BJ (cell line): ENCODE results near the gene KDM3A. TPM values are rescaled to one million over a fixed set of nuclear protein-coding genes. Genes with fewer than 3 reads are reported as not detected.

ENCODE experiments used
- CTCF ChIA-PET: fragments of 350-600 bp; formaldehyde crosslinking; extraction: SDS; loops from one replicate; lab custom pipeline; 2021; ENCODE audit warnings: antibody characterized with exemption, inconsistent platforms; lab: Yijun Ruan, JAX
- POLR2A ChIA-PET: fragments of 300-600 bp; sonication (Branson Sonifier 250); formaldehyde crosslinking; extraction: SDS; loops from one replicate; lab custom pipeline; 2021; ENCODE audit warnings: antibody characterized with exemption; lab: Charles Lee
- DNase-seq: peaks from one replicate; pipeline ENCODE4 v3.0.0-alpha.2; 2011; ENCODE audit warnings: low read depth
- H3K27me3 ChIP-seq: 2 replicates; pipeline ENCODE4 v1.6.0; 2011; ENCODE audit warnings: low read length; ENCODE audit not compliant: control insufficient read depth, insufficient read depth
- H3K36me3 ChIP-seq: 2 replicates; pipeline ENCODE4 v1.5.1; 2011; ENCODE audit warnings: low read length; ENCODE audit not compliant: control insufficient read depth, insufficient read depth
- H3K4me3 ChIP-seq: 2 replicates; pipeline ENCODE4 v1.5.1; 2011; ENCODE audit warnings: low read depth, mild to moderate bottlenecking, control low read depth, low read length
- polyA plus RNA-seq: library from polyadenylated mRNA; depleted of rRNA; stranded (reverse); fragments of >200 nt; gene quantifications from 2 replicates; pipeline ENCODE4 v1.2.3, GENCODE V29; 2011
- TF ChIP-seq, protein P1 (sequence below): IDR thresholded peaks from 2 replicates; pipeline ENCODE4 v1.5.1; 2011; ENCODE audit warnings: low read depth, mild to moderate bottlenecking, control low read depth, inconsistent platforms, low read length, moderate library complexity; ENCODE audit not compliant: insufficient read depth

The KDM3A gene
- polyA plus RNA-seq, 1 experiment, result 24.1 TPM

DNA sequence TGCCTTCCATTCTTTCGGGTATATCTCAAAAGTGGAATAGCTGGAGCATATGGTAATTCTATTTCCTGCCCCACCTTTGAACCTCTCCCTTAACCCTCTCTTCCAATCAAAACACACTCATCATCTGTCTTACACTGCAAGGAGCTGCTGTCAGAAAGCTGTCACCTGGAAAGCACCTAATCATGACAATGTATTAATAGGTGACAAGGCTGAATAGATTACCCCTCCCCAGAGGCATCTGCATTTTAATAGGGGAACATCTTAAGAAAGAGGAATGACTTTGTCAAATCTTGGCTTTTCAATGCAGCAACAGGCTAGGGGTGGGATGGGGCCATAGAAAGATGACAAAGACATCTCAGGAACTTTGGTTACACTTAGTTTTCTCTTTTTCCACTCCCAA is 80.8 kb downstream of the KDM3A start:
- ChIA-PET POLR2A (no interaction called here), CTCF (no interaction called here)
- H3K4me3 ChIP-seq, result no peak overlapping the region
- no peaks in the 10 kb centered on the region for H3K27me3 ChIP-seq
- TF ChIP-seq, protein P1, sequence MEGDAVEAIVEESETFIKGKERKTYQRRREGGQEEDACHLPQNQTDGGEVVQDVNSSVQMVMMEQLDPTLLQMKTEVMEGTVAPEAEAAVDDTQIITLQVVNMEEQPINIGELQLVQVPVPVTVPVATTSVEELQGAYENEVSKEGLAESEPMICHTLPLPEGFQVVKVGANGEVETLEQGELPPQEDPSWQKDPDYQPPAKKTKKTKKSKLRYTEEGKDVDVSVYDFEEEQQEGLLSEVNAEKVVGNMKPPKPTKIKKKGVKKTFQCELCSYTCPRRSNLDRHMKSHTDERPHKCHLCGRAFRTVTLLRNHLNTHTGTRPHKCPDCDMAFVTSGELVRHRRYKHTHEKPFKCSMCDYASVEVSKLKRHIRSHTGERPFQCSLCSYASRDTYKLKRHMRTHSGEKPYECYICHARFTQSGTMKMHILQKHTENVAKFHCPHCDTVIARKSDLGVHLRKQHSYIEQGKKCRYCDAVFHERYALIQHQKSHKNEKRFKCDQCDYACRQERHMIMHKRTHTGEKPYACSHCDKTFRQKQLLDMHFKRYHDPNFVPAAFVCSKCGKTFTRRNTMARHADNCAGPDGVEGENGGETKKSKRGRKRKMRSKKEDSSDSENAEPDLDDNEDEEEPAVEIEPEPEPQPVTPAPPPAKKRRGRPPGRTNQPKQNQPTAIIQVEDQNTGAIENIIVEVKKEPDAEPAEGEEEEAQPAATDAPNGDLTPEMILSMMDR, result no peak
- H3K36me3 ChIP-seq, result no peaks in the 10 kb centered on the region; the same call in 1 of the 2 replicates
- no peak for DNase-seq

DNA sequence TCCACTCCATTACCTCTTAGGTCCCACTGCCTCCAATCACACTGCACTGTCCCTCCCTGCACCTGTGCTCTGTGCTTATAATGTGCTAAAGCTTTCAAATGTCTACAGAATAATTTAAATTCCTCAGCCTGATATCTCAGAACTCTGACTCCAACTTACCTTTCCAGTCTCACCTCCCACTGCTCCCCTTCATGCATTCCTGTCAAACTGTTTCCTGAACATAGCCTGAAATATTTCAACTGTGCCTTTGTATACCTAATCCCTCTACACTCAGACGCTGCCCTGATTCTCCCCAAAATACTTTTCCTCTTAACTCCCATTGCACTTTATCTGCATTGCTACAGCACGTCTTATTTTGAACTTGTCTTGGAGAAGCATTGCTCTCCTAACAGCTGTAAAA is 81.5 kb downstream of the KDM3A start:
- DNase-seq, result no peak
- CTCF ChIA-PET, result no interaction called here

DNA sequence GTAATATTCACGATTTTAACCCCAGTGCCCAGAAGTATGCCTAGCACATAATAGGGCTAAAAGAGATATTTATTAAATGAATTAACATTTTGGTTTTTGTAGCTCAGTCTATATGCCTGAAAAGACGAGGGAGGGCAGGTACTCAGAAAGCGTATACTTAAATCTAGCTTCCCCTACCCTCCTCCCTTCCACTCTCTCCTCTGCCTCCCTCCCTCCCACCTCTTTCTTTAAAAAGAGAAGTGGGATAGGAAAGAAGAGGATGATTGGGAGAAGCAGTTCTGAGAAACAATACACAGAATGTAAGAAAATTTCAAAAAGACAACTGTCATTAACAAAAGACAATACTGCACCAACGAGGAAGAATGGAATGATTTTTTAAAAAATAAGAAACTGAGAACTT is 82.3 kb downstream of the KDM3A start:
- Histone ChIP-seq H3K27me3 (no peaks in the 10 kb centered on the region), H3K4me3 (no peak overlapping the region), H3K36me3 (no peaks in the 10 kb centered on the region; the same call in 1 of the 2 replicates)
- TF ChIP-seq, protein P1, result no peak
- POLR2A ChIA-PET, result no interaction called here
- CTCF ChIA-PET, result interaction anchor here (0.6 to 0.8 kb wide), 2 partner anchors 10 to 60 kb away, joined by 3 read pairs; no protein-coding TSS in a partner anchor
- no peak for DNase-seq

More for the DNA sequence above, 81.5 kb downstream of the KDM3A start:
- POLR2A ChIA-PET, result no interaction called here
- H3K4me3 ChIP-seq, result no peak overlapping the region
- TF ChIP-seq, protein P1, result no peak
- no peaks in the 10 kb centered on the region; the same call in 1 of the 2 replicates for H3K36me3 ChIP-seq
- no peaks in the 10 kb centered on the region for H3K27me3 ChIP-seq

DNA sequence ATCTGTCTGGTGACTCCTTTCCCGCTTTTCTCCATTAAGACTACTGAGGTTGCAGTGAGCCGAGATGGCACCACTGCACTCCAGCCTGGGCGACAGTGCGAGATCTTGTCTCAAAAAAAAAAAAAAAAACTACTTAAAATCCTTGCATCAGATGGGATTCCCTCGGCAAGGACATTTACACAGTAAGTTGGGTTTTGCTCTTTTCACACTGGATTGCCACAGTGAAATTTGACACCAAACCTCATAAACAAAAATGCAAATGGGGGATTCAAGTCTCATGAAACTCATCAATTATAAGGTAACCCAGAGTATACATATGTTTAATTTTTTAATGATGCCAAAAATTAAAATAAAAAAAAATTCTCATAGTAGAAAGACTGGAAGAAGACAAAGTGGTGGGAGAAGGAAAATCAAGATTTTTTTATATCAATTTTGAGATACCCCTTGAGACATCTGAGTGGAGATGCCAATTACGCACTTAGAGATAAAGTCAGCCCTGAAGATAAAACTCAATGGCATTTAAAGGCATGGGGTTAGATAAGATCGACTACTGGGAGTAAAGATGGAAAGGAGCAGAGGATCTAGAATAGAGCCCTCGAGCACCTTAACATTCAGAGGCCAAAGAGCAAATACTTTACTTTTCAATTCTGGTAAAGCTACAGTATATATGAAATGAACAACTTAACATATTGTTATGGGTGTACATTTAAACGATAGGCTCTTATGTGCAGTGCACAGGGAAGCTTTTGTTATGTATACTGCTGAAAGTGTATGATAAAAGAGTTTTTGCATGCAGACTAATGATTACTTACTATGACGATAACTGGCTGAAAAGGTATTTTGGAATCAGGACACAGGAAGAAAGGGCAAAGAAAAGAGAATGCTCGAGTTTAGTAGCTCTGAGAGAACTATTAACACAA is 84.5 kb downstream of the KDM3A start:
- no peaks in the 10 kb centered on the region for H3K27me3 ChIP-seq
- POLR2A ChIA-PET, result no interaction called here
- TF ChIP-seq, protein P1, result no peak
- H3K4me3 ChIP-seq, result no peak overlapping the region
- H3K36me3 ChIP-seq, result peaks cover 3% of the 10 kb centered on the region
- DNase-seq, result no peak
- CTCF ChIA-PET, result no interaction called here

DNA sequence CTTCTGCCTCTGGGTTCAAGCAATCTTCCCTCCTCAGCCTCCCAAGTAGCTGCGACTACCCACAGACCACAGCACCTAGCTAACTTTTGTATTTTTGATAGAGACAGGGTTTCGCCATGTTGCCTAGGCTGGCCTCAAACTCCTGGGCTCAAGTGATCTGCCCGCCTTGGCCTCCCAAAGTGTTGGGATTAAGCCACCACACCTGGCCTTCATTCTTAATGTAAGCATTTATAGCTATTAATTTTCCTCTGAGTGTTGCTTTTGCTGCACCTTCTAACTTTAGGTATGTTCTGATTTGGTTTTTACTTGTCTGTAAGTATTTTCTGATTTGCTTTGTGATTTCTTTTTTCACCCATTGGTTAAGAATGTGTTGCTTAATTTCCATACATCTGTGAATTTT is 92.4 kb downstream of the KDM3A start:
- Histone ChIP-seq H3K36me3 (peaks cover 3% of the 10 kb centered on the region), H3K4me3 (no peak overlapping the region), H3K27me3 (no peaks in the 10 kb centered on the region)
- ChIA-PET CTCF (no interaction called here), POLR2A (no interaction called here)
- no peak for DNase-seq
- TF ChIP-seq, protein P1, result no peak
